ENCODE results near the gene GAPT. TPM values are rescaled to one million over a fixed set of nuclear protein-coding genes. Genes with fewer than 3 reads are reported as not detected.

The GAPT gene
- polyA plus RNA-seq, 1 donor from 2014 or later, result 237 TPM

Other genes starting within 250 kb of the GAPT start
- gene PLK2, start 31.3 kb upstream of the GAPT start, polyA plus RNA-seq, result 1.5 TPM
- gene RAB3C, start 91.6 kb downstream of the GAPT start, polyA plus RNA-seq, result 1.7 TPM

All from IgD-negative memory B cell (primary cell).